Calu3 (cell line): ENCODE data around the gene MLC1. TPM values are rescaled to one million over a fixed set of nuclear protein-coding genes. Genes with fewer than 3 reads are reported as not detected.

Experiments
- BruUV-seq: library from RNA; stranded (reverse); fragments of 400-500 nt; replicated peaks from 2 replicates; lab custom pipeline; 2021; lab: Mats Ljungman, UMichigan
- CTCF ChIA-PET: fragments of 300-600 bp; sonication (Branson Sonifier 250); formaldehyde crosslinking; loops from one replicate; lab custom pipeline; 2022; ENCODE audit warnings: antibody characterized with exemption; lab: Charles Lee
- DNase-seq: peaks from one replicate; pipeline ENCODE4 v3.0.0; 2022
- H3K27ac Mint-ChIP-seq: one replicate; pipeline ENCODE4 v1.8.0; 2022; ENCODE audit warnings: mixed read lengths; ENCODE audit not compliant: unreplicated experiment
- H3K27me3 Mint-ChIP-seq: one replicate; pipeline ENCODE4 v1.8.0; 2022; ENCODE audit warnings: mixed read lengths; ENCODE audit not compliant: unreplicated experiment
- H3K36me3 Mint-ChIP-seq: one replicate; pipeline ENCODE4 v1.8.0; 2022; ENCODE audit warnings: mild to moderate bottlenecking, moderate library complexity, mixed read lengths; ENCODE audit not compliant: insufficient read depth, unreplicated experiment
- H3K4me1 Mint-ChIP-seq: one replicate; pipeline ENCODE4 v1.8.0; 2022; ENCODE audit warnings: mild to moderate bottlenecking, low read depth, mixed read lengths; ENCODE audit not compliant: unreplicated experiment
- H3K4me3 Mint-ChIP-seq: one replicate; pipeline ENCODE4 v1.8.0; 2022; ENCODE audit warnings: mild to moderate bottlenecking, low read depth, moderate library complexity, mixed read lengths; ENCODE audit not compliant: unreplicated experiment
- H3K9me3 Mint-ChIP-seq: one replicate; pipeline ENCODE4 v1.8.0; 2022; ENCODE audit warnings: low read depth, mixed read lengths; ENCODE audit not compliant: unreplicated experiment
- CTCF ChIP-seq: fragments of 200-600 bp; IDR thresholded peaks from one replicate; pipeline ENCODE4 v1.8.0; 2022; ENCODE audit warnings: antibody characterized with exemption; ENCODE audit not compliant: unreplicated experiment
- intact Hi-C: fragments of 100-400 bp; cut with micrococcal nuclease; formaldehyde crosslinking; loops from one replicate; pipeline ENCODE4 v1.10.0; 2022; ENCODE audit not compliant: unreplicated experiment
- total RNA-seq: library from RNA; stranded (reverse); gene quantifications from 2 replicates; pipeline ENCODE4 v1.2.3, GENCODE V29; 2022

MLC1 gene
- total RNA-seq, 1 experiment from 2014 or later = not detected

- CTCF ChIA-PET = no interaction called here
- Mint-ChIP-seq H3K27me3 (peaks cover 46% of the 10 kb centered on the region), H3K9me3 (no peaks in the 10 kb centered on the region), H3K4me1 (no peaks in the 10 kb centered on the region), H3K36me3 (no peaks in the 10 kb centered on the region), H3K4me3 (no peak overlapping the region), H3K27ac (no peak overlapping the region)
- no peak for DNase-seq
- intact Hi-C loops = no loop called here
- no peak for TF ChIP-seq CTCF
- no TSS peak for BruUV-seq
Measured at GRCh38 chr22:50074551-50075530, 10.4 kb downstream of the MLC1 start.

- H3K36me3 Mint-ChIP-seq = no peaks in the 10 kb centered on the region
- BruUV-seq = no TSS peak
- no peak for TF ChIP-seq CTCF
- CTCF ChIA-PET = no interaction called here
- H3K4me3 Mint-ChIP-seq = no peak overlapping the region
- H3K4me1 Mint-ChIP-seq = no peaks in the 10 kb centered on the region
- no peak for DNase-seq
- peaks cover 47% of the 10 kb centered on the region for H3K27me3 Mint-ChIP-seq
- H3K9me3 Mint-ChIP-seq = no peaks in the 10 kb centered on the region
- intact Hi-C loops = no loop called here
- H3K27ac Mint-ChIP-seq = no peak overlapping the region
Measured at GRCh38 chr22:50074056-50074455, 11.2 kb downstream of the MLC1 start.

- Mint-ChIP-seq H3K4me1 (no peaks in the 10 kb centered on the region), H3K27ac (no peak overlapping the region), H3K27me3 (peaks cover 53% of the 10 kb centered on the region), H3K36me3 (no peaks in the 10 kb centered on the region), H3K9me3 (no peaks in the 10 kb centered on the region), H3K4me3 (no peak overlapping the region)
- no peak for TF ChIP-seq CTCF
- intact Hi-C loops = no loop called here
- no TSS peak for BruUV-seq
- no peak for DNase-seq
- CTCF ChIA-PET = no interaction called here
Measured at GRCh38 chr22:50072714-50073538, 12.3 kb downstream of the MLC1 start.

- H3K27ac Mint-ChIP-seq = no peak overlapping the region
- no peak overlapping the region for H3K4me3 Mint-ChIP-seq
- CTCF ChIA-PET = no interaction called here
- intact Hi-C loops = no loop called here
- no peaks in the 10 kb centered on the region for H3K4me1 Mint-ChIP-seq
- no peak for DNase-seq
- no TSS peak for BruUV-seq
- H3K27me3 Mint-ChIP-seq = peaks cover 60% of the 10 kb centered on the region
- no peaks in the 10 kb centered on the region for H3K36me3 Mint-ChIP-seq
- no peak for TF ChIP-seq CTCF
- no peaks in the 10 kb centered on the region for H3K9me3 Mint-ChIP-seq
Measured at GRCh38 chr22:50072167-50072555, 13.1 kb downstream of the MLC1 start.
